22Rv1 (cell line): ENCODE measurements around the gene GPC5.

Experiments used
- ZFX ChIP-seq: fragments of 450-650 bp; IDR thresholded peaks from 2 replicates; pipeline ENCODE4 v1.6.1; 2017; ENCODE audit warnings: antibody characterized with exemption, borderline replicate concordance
- TF ChIP-seq, protein P1 (sequence below): fragments of 450-650 bp; IDR thresholded peaks from 2 replicates; pipeline ENCODE4 v1.5.1; 2017; ENCODE audit warnings: mild to moderate bottlenecking

DNA sequence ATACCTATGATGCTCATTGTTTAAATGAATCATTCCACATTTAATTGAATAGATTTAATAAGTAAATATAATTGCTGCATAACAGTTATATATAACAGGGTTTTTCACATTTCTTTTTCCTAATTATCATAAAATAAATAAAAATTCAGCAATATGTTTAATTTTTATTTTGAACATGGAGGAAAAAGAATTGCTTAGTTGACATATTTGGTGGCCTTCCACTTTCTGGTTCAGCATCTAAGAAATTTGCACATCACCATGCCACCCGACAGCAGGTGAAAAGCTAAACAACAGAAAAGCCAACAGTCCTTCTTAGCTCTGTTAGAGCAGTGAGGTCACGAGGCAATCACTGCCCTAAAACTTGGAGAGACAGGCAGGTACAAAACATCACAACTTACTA, 790.2 kb downstream of the GPC5 start:
- TF ChIP-seq, protein P1, sequence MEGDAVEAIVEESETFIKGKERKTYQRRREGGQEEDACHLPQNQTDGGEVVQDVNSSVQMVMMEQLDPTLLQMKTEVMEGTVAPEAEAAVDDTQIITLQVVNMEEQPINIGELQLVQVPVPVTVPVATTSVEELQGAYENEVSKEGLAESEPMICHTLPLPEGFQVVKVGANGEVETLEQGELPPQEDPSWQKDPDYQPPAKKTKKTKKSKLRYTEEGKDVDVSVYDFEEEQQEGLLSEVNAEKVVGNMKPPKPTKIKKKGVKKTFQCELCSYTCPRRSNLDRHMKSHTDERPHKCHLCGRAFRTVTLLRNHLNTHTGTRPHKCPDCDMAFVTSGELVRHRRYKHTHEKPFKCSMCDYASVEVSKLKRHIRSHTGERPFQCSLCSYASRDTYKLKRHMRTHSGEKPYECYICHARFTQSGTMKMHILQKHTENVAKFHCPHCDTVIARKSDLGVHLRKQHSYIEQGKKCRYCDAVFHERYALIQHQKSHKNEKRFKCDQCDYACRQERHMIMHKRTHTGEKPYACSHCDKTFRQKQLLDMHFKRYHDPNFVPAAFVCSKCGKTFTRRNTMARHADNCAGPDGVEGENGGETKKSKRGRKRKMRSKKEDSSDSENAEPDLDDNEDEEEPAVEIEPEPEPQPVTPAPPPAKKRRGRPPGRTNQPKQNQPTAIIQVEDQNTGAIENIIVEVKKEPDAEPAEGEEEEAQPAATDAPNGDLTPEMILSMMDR, result no peak
- no peak for TF ChIP-seq ZFX
